Right lobe of liver (tissue), 4 donors: ENCODE measurements around the gene LRP1.

Experiments
- CTCF ChIP-seq, 4 donors: fragments of 200-600 bp in 3 of 4; fragments of 450-650 bp in 1 of 4; IDR thresholded peaks; one replicate each; pipeline versions ENCODE4 v1.5.1 to v1.8.0; 2016 to 2022; ENCODE audit warnings: antibody characterized with exemption in 4 of 4, mild to moderate bottlenecking in 2 of 4
- POLR2A ChIP-seq: fragments of 450-650 bp; IDR thresholded peaks from one replicate; pipeline ENCODE4 v1.6.1; 2017; ENCODE audit warnings: antibody characterized with exemption, mild to moderate bottlenecking
- donor health status: DM: no; HTN: no; CAD: no.
- donor health status: DM: no; HTN: no; CAD: no.
- donor health status: DM: no; HTN: yes; CAD: no.

- TF ChIP-seq CTCF (IDR thresholded peaks at IDR 0.05) (no peak), POLR2A (no peak)
These were observed 31.3 kb upstream of the LRP1 start for GRCh38 chr12:57096748-57097553.
